SK-N-MC (cell line): ENCODE results near the gene XCR1.

Experiments used
- EZH2 ChIP-seq: fragments of 200-600 bp; sonication (generic); IDR thresholded peaks from one replicate; pipeline ENCODE4 v1.6.1; 2017; ENCODE audit warnings: antibody characterized with exemption
- FOXP2 ChIP-seq: optimal IDR thresholded peaks from 2 replicates; pipeline ENCODE3; 2011; ENCODE audit warnings: mild to moderate bottlenecking, moderate library complexity; ENCODE audit not compliant: insufficient read depth; ENCODE audit errors: extremely low read length, control extremely low read depth
- POLR2AphosphoS5 ChIP-seq: IDR thresholded peaks from 2 replicates; pipeline ENCODE4 v1.6.1; 2012; ENCODE audit warnings: mild to moderate bottlenecking, low read depth, low read length, borderline replicate concordance

DNA sequence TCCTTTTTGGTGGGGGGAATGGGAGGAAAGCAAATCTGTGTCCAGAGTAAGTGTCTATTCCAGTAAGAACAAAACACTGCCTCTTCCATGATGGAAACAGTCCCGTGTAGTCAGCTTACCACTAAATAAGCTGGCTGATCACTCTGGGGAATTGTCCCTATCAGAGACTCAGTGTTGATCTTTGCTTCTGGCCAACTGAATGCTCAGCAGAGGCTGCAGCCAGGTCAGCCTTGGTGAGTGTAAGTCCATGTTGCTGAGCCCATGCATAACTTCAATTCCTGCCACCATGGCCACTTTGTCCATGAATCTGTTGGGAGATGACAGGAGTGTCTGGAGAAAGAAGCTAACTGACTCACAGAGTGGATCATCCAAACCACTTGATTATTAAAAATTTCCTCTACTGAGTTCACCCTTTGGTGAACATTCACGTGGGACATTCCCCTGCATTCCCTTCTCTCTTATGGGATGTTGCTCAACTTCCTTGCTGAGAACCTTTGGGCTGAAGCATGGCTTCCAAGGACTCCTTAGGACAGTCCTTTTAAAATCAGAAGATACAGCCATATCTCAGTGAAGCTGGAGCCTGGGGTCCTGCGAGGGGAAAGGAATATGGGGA lies 33.9 kb upstream of the XCR1 start:
- no peak for TF ChIP-seq POLR2AphosphoS5
- TF ChIP-seq FOXP2, result no peak
- TF ChIP-seq EZH2, result no peak
